D341Med (cell line): ENCODE measurements around the gene SUB1.
"Not testable (repeated sequence)": the region's sequence is repeated elsewhere in the genome, so short reads cannot be mapped to it uniquely, and the experiment has no call there.

Experiments
- DNase-seq: peaks from one replicate; pipeline ENCODE4 v3.0.0; 2012; ENCODE audit warnings: low spot score

Gene SUB1

GRCh38 chr5:32585446-32586275 is at the start of gene SUB1:
Gene SUB1 (plus strand): TSS chr5:32585557. CDS start chr5:32588513, 2,956 bp downstream.
- DNase-seq: peak; percentile 97

- DNase-seq: no peak
Observed at GRCh38 chr5:32536246-32536645, 49.1 kb upstream of the SUB1 start.

- not testable (repeated sequence) for DNase-seq
Observed at GRCh38 chr5:32537437-32538029, 47.8 kb upstream of the SUB1 start.

- DNase-seq: no peak
Observed at GRCh38 chr5:32538031-32538547, 47.3 kb upstream of the SUB1 start.

GRCh38 chr5:32539981-32540845 is 45.1 kb upstream of the SUB1 start:
- no peak for DNase-seq

- no peak for DNase-seq
Observed at GRCh38 chr5:32541241-32541640, 44.1 kb upstream of the SUB1 start.

- DNase-seq: no peak
Observed at GRCh38 chr5:32542216-32543059, 42.9 kb upstream of the SUB1 start.

GRCh38 chr5:32543291-32543690 is 42.1 kb upstream of the SUB1 start:
- no peak for DNase-seq

- DNase-seq: no peak
Observed at GRCh38 chr5:32545102-32545800, 40.1 kb upstream of the SUB1 start.

GRCh38 chr5:32551194-32551593 is 34.2 kb upstream of the SUB1 start:
- no peak for DNase-seq

- no peak for DNase-seq
Observed at GRCh38 chr5:32551865-32552264, 33.5 kb upstream of the SUB1 start.

GRCh38 chr5:32552491-32552890 is 32.9 kb upstream of the SUB1 start:
- not testable (repeated sequence) for DNase-seq

- DNase-seq: no peak
Observed at GRCh38 chr5:32552936-32553335, 32.4 kb upstream of the SUB1 start.

- DNase-seq: not testable (repeated sequence)
Observed at GRCh38 chr5:32554181-32554780, 31.1 kb upstream of the SUB1 start.

GRCh38 chr5:32556543-32556942 is 28.8 kb upstream of the SUB1 start:
- not testable (repeated sequence) for DNase-seq

- no peak for DNase-seq
Observed at GRCh38 chr5:32559411-32559810, 25.9 kb upstream of the SUB1 start.

GRCh38 chr5:32559921-32560320 is 25.4 kb upstream of the SUB1 start:
- no peak for DNase-seq

- DNase-seq: no peak
Observed at GRCh38 chr5:32562056-32562455, 23.3 kb upstream of the SUB1 start.

- no peak for DNase-seq
Observed at GRCh38 chr5:32562843-32563242, 22.5 kb upstream of the SUB1 start.

- DNase-seq: no peak
Observed at GRCh38 chr5:32563614-32564013, 21.7 kb upstream of the SUB1 start.
